NB4 (cell line): ENCODE measurements around the gene EDEM2.
"Not testable (repeated sequence)": the region's sequence is repeated elsewhere in the genome, so short reads cannot be mapped to it uniquely, and the experiment has no call there.

Experiments
- DNase-seq: peaks from one replicate; pipeline ENCODE4 v3.0.0; 2010; ENCODE audit warnings: low read depth
- H3K4me3 ChIP-seq: one replicate; pipeline ENCODE4 v1.5.1; 2011; ENCODE audit warnings: mild to moderate bottlenecking, low read depth, low read length, moderate library complexity
- CTCF ChIP-seq: IDR thresholded peaks from one replicate; pipeline ENCODE4 v1.5.1; 2012; ENCODE audit warnings: low read depth, low read length
- MAX ChIP-seq: IDR thresholded peaks from 2 replicates; pipeline ENCODE4 v1.6.1; 2011; ENCODE audit warnings: low read depth, low read length
- MYC ChIP-seq: IDR thresholded peaks from 2 replicates; pipeline ENCODE4 v1.6.1; 2011; ENCODE audit warnings: low read depth, low read length
- POLR2A ChIP-seq: IDR thresholded peaks from 2 replicates; pipeline ENCODE4 v1.6.1; 2011; ENCODE audit warnings: mild to moderate bottlenecking; ENCODE audit not compliant: insufficient read length; ENCODE audit errors: extremely low read depth

EDEM2 gene

GRCh38 chr20:35085477-35086225 is 61.5 kb downstream of the EDEM2 start:
- DNase-seq, result peak; percentile 70

DNA sequence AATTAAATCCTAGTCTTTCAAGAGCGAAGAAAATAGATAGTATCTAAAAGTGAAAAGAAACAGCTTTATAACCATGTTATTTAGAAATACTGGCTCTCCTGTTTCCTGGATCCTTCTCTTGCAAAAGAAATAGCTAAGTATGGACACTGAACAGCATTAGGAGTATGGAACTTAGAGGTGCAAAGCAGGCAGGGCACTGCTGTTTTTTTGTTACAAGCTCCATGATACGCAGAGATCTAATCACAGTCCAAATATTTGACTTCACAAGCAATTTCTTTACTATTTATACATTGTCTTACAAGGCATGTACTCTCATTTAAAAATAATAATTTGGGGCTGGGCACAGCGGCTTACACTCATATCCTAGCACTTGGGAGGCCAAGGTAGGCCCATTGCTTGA is 62.1 kb downstream of the EDEM2 start:
- H3K4me3 ChIP-seq, result no peak overlapping the region
- TF ChIP-seq MAX (no peak), CTCF (no peak), POLR2A (no peak), MYC (no peak)
- no peak for DNase-seq

More at GRCh38 chr20:35085477-35086225, 61.5 kb downstream of the EDEM2 start:
- no peak overlapping the region for H3K4me3 ChIP-seq
- TF ChIP-seq CTCF, result no peak
- no peak for TF ChIP-seq MYC
- no peak for TF ChIP-seq POLR2A
- peak; percentile 40; the same call in 1 of the 2 replicates for TF ChIP-seq MAX

DNA sequence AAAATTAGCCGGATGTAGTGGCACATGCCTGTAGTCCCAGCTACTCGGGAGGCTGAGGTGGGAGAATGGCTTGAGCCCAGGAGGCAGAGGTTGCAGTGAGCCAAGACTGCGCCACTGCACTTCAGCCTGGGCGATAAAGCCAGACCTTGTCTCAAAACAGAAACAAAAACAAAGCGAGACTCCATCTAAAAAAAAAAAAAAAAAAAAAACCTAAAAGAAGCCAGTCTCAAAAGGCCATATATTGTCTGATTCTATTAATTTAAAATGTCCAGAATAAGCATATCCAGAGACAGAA is 66.8 kb downstream of the EDEM2 start:
- DNase-seq, H3K4me3 ChIP-seq: not testable (repeated sequence)

GRCh38 chr20:35079472-35080347 is 67.4 kb downstream of the EDEM2 start:
- TF ChIP-seq MYC (no peak), POLR2A (no peak), MAX (no peak), CTCF (no peak)

DNA sequence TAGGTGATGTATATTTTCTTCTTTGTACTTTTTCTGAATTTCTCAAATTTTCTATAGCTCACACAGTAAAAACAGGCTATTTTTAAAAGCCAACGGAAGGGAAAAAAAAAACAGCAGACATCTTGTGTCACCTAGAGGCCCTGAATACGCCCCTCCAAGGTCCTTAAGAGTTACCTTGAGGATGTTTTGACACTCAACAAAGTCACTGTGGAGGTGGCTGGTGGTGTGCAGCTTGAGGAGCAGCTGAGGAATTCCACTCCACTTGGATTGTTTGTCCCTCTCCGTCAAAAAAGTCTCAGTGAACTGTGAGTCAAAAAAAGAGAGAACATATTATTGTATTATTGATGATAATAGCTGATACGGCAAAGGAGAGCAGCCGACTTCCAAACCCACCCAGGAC is 69.3 kb downstream of the EDEM2 start:
- no peak for DNase-seq
- no peak for TF ChIP-seq MYC
- TF ChIP-seq POLR2A, result no peak
- no peak for TF ChIP-seq CTCF
- TF ChIP-seq MAX, result no peak
- no peak overlapping the region for H3K4me3 ChIP-seq

More at GRCh38 chr20:35079472-35080347, 67.4 kb downstream of the EDEM2 start:
- DNase-seq, result no peak
- no peak overlapping the region for H3K4me3 ChIP-seq

DNA sequence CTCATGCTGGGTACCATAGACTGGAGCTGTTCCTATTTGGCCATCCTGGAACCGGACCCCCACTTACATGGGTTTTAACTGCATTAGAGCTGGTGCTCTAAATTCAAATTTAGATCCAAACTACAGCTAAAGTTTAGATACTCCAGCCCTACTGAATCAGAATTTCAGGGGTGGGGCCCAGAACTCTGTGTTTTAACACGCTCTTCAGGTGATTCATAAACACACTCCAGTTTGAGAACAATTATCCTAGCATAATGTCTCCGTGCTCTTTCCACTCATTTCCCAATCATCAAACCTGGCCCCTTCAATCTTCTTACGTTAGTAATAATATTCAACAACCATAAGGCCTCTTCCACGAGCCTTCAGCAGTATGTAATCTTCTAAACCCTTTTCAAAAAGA is 69.8 kb downstream of the EDEM2 start:
- DNase-seq, result no peak
- TF ChIP-seq MAX (no peak), CTCF (no peak), MYC (no peak), POLR2A (no peak)
- no peak overlapping the region for H3K4me3 ChIP-seq

- DNase-seq, result not testable (repeated sequence)
These were observed 75.5 kb downstream of the EDEM2 start for GRCh38 chr20:35071436-35072153.

More at GRCh38 chr20:35071436-35072153, 75.5 kb downstream of the EDEM2 start:
- not testable (repeated sequence) for H3K4me3 ChIP-seq
